ENCODE results near the gene CCND2.

The CCND2 gene

DNA sequence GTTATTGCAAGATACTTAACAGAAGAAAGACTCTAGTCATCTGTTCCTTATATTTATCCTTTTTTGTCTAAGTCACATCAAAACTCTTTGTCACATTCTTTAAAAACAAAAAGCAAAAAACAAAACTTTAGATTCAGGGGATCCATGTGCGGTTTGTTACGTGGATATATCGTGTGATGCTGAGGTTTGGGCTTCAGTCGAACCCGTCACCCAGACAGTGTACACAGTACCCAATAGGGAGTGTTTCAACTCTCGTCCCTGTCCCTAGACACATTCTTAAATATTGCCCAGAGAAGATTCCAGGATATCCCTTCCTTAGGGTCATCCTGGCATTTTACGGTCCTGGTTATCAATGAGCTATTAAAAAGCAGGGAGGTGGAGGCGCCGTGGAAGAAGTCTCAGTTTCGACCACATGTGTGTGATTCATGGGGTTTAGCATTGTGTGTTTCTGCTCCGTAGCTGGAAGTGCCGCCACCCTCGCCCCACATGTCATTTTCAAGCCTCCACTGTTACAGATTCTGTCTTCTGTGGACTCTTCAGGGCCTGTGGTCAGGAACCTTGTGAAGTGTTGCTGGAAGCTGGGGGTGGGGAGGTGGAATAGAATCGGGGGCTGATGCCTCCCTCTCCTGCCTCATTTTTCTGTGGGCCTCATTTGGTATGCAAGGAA, 19.9 kb downstream of the CCND2 start:
- no peak for DNase-seq

GRCh38 chr12:4293966-4294505, 20.5 kb downstream of the CCND2 start:
- no peak for DNase-seq

DNA sequence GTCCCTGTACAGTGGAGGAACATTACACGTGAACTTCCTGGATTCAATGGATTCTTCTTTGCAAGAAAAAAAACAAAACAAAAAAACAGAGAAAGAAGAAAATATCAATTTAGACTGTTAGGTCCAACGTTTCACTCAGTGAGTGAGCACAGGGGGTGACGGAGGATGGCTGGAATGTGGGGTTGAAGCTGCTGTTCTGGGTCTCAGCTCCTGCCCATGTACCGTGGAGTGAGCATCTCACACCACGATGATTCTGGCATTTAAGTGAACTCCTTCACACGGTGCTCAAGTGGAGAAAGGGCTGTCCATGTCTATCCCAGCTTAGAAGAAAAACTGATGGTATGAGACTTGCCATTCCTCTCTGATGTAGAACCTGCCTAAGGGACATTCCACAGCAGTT, 23.2 kb downstream of the CCND2 start:
- DNase-seq = no peak

GRCh38 chr12:4297617-4298016, 24.1 kb downstream of the CCND2 start:
- no peak for DNase-seq

DNA sequence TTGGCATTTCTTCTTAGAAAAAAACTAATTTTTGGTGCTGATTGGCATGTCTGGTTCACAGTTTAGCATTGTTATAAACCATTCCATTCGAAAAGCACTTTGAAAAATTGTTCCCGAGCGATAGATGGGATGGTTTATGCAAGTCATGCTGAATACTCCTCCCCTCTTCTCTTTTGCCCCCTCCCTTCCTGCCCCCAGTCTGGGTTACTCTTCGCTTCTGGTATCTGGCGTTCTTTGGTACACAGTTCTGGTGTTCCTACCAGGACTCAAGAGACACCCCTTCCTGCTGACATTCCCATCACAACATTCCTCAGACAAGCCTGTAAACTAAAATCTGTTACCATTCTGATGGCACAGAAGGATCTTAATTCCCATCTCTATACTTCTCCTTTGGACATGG, 27.3 kb downstream of the CCND2 start:
- no peak for DNase-seq

GRCh38 chr12:4301932-4302501, 28.5 kb downstream of the CCND2 start:
- DNase-seq = no peak

- DNase-seq = no peak
Measured at GRCh38 chr12:4302881-4303280, 29.3 kb downstream of the CCND2 start.

- DNase-seq = no peak
Measured at GRCh38 chr12:4303750-4304149, 30.2 kb downstream of the CCND2 start.

DNA sequence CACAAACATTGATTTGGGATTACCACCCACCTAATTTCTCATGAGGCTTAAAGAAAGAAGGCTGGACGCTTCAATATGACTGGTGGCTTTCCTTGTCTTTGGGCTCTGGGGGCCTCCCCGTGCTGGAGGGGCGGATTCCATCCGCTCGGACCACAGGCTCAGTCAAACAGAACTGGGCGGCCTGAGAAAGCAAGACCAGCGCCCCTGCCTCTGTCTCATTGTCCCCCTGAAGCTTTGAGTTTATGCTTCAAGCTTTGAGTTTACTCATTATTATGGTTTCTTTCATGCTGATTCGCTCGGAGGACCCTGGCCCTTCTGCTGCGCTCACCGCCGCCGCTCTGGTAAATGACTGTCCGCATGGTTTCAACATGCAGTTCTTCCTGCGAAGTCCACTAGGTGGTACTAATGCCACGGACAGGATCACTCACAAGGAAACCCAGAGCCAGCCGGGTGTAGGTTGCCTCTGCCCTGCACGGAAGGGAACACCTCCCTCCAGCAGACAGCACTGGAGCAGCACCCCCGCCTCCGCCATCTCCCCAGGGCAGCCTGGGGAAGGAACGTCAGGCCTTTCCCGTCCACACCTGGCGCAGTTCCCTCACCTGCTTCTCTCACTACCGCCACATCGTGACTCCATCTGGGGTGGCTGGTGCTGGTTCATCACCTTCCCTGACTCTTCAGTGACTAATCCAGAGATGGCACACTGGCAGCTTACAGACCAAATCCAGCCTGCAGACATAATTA, 34.2 kb downstream of the CCND2 start:
- peak; percentile 67 for DNase-seq

DNA sequence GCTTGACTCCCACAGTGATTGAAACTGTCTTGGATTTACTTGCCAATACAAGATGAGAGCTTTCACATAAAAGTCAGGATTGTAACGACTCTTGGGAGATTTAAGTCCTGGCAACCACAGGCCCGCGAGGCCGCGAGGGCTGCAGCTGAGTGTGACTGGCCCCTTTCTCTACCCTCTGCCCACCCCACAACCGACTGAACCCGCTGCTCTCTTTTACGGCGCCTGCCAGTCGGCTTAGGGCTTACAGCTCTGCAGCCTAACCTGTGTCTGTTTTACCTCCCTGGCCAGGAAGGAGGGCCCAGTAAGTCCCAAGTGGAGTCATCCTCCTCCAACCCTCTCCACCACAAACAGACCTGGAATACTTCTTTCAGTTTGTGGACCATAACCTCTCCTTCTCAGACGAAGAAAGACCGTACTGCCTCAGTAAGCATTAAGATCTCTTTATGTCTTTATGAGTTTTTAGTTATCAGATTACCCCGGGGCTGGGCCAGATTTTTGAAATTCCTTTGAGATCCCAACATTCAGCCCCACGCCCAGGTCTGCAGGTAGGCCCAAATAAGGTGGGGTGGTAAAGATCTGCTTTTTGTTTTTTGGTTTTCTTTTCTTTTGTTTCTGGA, 34.9 kb downstream of the CCND2 start:
- no peak for DNase-seq

DNA sequence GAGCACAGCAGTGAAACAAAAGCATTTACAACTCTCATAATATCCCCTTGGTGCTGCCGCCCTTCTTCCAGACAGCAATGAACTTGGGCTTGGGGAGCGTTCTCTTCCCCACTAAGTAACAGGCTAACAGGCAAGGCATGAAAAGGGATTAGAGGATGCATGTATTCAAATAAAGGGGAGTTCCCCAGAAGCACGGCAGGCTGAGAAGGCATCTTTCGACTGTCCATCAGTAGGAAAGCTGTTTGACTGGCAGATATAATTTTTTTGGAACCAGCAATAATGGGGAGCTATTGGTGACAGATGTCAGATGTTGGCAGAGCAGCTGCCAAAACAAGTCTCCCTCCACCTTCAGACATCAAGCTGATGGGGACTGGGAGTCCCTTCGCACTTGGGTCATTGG, 38.2 kb downstream of the CCND2 start:
- no peak for DNase-seq

GRCh38 chr12:4312251-4312650, 38.7 kb downstream of the CCND2 start:
- no peak for DNase-seq

DNA sequence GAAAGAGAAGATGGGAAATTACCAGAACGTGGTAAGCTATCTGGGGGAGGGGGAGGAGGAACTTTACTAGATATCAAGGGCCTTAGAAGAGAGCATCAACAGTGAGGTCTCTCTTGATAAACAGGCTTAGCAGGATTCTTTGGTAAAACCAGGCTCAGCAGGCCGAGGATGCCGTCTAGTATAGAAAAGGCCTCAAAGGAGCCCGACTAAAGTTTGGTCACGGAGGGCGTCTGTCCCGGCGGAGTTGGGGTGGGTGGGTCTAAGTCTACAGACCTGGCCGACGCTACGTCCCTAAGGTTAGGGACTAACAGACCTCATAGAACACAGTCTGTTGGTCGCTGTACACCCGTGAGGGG, 46.9 kb downstream of the CCND2 start:
- DNase-seq = no peak

GRCh38 chr12:4320853-4321701, 47.5 kb downstream of the CCND2 start, which contains the start of gene TIGAR:
TIGAR (plus strand) TSS chr12:4321213; CDS start chr12:4321272, 59 bp downstream.
- DNase-seq = peak; percentile 73

- no peak for DNase-seq
Measured at GRCh38 chr12:4322726-4323125, 49.2 kb downstream of the CCND2 start.

Data from COR-L47 (cell line).